ENCODE results near the gene E2F2.

Gene E2F2

GRCh38 chr1:23469372-23469982 lies 61.6 kb downstream of the E2F2 start:
- DNase-seq (ENCODE audit: low read depth, low spot score): no peak
- ChIA-PET CTCF (interaction anchor here (0.6 to 1.3 kb wide), 2 partner anchors 27 to 165 kb away, joined by 3 read pairs; no protein-coding TSS in a partner anchor), POLR2A (no interaction called here)
- TF ChIP-seq, protein P1, sequence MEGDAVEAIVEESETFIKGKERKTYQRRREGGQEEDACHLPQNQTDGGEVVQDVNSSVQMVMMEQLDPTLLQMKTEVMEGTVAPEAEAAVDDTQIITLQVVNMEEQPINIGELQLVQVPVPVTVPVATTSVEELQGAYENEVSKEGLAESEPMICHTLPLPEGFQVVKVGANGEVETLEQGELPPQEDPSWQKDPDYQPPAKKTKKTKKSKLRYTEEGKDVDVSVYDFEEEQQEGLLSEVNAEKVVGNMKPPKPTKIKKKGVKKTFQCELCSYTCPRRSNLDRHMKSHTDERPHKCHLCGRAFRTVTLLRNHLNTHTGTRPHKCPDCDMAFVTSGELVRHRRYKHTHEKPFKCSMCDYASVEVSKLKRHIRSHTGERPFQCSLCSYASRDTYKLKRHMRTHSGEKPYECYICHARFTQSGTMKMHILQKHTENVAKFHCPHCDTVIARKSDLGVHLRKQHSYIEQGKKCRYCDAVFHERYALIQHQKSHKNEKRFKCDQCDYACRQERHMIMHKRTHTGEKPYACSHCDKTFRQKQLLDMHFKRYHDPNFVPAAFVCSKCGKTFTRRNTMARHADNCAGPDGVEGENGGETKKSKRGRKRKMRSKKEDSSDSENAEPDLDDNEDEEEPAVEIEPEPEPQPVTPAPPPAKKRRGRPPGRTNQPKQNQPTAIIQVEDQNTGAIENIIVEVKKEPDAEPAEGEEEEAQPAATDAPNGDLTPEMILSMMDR (IDR thresholded peaks at IDR 0.05; ENCODE audit: insufficient read depth, low read length, missing control alignments): no peak
- no peak overlapping the region for H3K4me3 ChIP-seq (ENCODE audit: low read depth, low read length)

- ChIA-PET CTCF (interaction anchor here (1.1 to 1.3 kb wide), 2 partner anchors 8 to 22 kb away, joined by 3 read pairs; no protein-coding TSS in a partner anchor), POLR2A (no interaction called here)
- H3K4me3 ChIP-seq (ENCODE audit: low read depth, low read length): no peak overlapping the region
- no peak for DNase-seq (ENCODE audit: low read depth, low spot score)
- TF ChIP-seq, protein P1 (IDR thresholded peaks at IDR 0.05; ENCODE audit: insufficient read depth, low read length, missing control alignments): no peak
Observed at GRCh38 chr1:23466423-23466989, 64.5 kb downstream of the E2F2 start.

GRCh38 chr1:23463286-23463685 lies 67.7 kb downstream of the E2F2 start:
- no peak for DNase-seq (ENCODE audit: low read depth, low spot score)
- TF ChIP-seq, protein P1 (IDR thresholded peaks at IDR 0.05; ENCODE audit: insufficient read depth, low read length, missing control alignments): no peak
- POLR2A ChIA-PET: interaction anchor here (0.6 kb wide), 1 partner anchor 39 kb away, joined by 4 read pairs; no protein-coding TSS in a partner anchor
- no peak overlapping the region for H3K4me3 ChIP-seq (ENCODE audit: low read depth, low read length)
- CTCF ChIA-PET: interaction anchor here (1.7 kb wide), 1 partner anchor 34 kb away, joined by 10 read pairs; no protein-coding TSS in a partner anchor

- CTCF ChIA-PET: interaction anchor here (1.7 kb wide), 1 partner anchor 34 kb away, joined by 10 read pairs; no protein-coding TSS in a partner anchor
- DNase-seq (ENCODE audit: low read depth, low spot score): no peak
- POLR2A ChIA-PET: interaction anchor here (0.6 kb wide), 1 partner anchor 39 kb away, joined by 4 read pairs; no protein-coding TSS in a partner anchor
- TF ChIP-seq, protein P1 (IDR thresholded peaks at IDR 0.05; ENCODE audit: insufficient read depth, low read length, missing control alignments): no peak
- H3K4me3 ChIP-seq (ENCODE audit: low read depth, low read length): no peak overlapping the region
Observed at GRCh38 chr1:23462766-23463165, 68.3 kb downstream of the E2F2 start.

- TF ChIP-seq, protein P1 (IDR thresholded peaks at IDR 0.05; ENCODE audit: insufficient read depth, low read length, missing control alignments): no peak
- H3K4me3 ChIP-seq (ENCODE audit: low read depth, low read length): no peak overlapping the region
- DNase-seq (ENCODE audit: low read depth, low spot score): no peak
- ChIA-PET CTCF (interaction anchor here (1.3 to 1.5 kb wide), 2 partner anchors 12 to 23 kb away, joined by 3 read pairs; partner anchors contain the start of gene ASAP3), POLR2A (no interaction called here)
Observed at GRCh38 chr1:23461050-23461449, 70.0 kb downstream of the E2F2 start.

DNA sequence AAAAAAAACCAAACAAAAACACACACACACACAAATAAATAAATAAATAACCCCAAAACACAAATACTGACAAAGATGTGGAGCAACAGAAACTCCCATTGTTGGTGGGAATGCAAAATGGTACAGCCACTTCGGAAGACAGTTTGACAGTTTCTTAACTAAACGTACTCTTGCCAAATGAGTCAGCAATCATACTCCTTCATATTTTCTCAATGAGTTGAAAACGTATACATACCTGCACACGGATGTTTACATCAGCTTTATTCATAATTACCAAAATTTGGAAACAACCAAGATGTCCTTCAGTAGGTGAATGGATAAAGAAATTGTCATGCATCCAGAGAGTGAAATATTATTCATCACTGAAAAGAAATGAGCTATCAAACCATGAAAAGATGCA lies 70.5 kb downstream of the E2F2 start:
- POLR2A ChIA-PET: interaction anchor here (0.6 kb wide), 1 partner anchor 297 kb away, joined by 3 read pairs; no protein-coding TSS in a partner anchor

More for the DNA sequence above, 70.5 kb downstream of the E2F2 start:
- DNase-seq (ENCODE audit: low read depth, low spot score): no peak
- CTCF ChIA-PET: interaction anchor here (1.5 kb wide), 1 partner anchor 11 kb away, joined by 3 read pairs; no protein-coding TSS in a partner anchor
- no peak overlapping the region for H3K4me3 ChIP-seq (ENCODE audit: low read depth, low read length)
- TF ChIP-seq, protein P1 (IDR thresholded peaks at IDR 0.05; ENCODE audit: insufficient read depth, low read length, missing control alignments): no peak
